IMR-90 (cell line): ENCODE measurements around the gene MYBPH. TPM values are rescaled to one million over a fixed set of nuclear protein-coding genes. Genes with fewer than 3 reads are reported as not detected.

ENCODE experiments used
- ATAC-seq: fragments of 200-7000 bp; cut with Tn5 transposase; 2 replicates; pipeline ENCODE4 v1.9.1; 2020; ENCODE audit warnings: low read depth, mild to moderate bottlenecking, moderate library complexity
- BruUV-seq: library from RNA; stranded (reverse); fragments of 400-500 nt; replicated peaks from 2 replicates; lab custom pipeline; 2021; lab: Mats Ljungman, UMichigan
- CTCF ChIA-PET: fragments of 300-600 bp; formaldehyde crosslinking; extraction: SDS; loops from one replicate; lab custom pipeline; 2021; ENCODE audit warnings: antibody characterized with exemption; lab: Yijun Ruan, JAX
- POLR2A ChIA-PET: fragments of 300-600 bp; sonication (Branson Sonifier 250); formaldehyde crosslinking; loops from one replicate; lab custom pipeline; 2022; ENCODE audit warnings: antibody characterized with exemption; ENCODE audit not compliant: unreplicated experiment; lab: Charles Lee
- DNase-seq: peaks from one replicate; pipeline ENCODE4 v3.0.0; 2013
- H2AFZ ChIP-seq: replicated peaks from 2 replicates; pipeline ENCODE3; 2013; ENCODE audit warnings: low read length, mild to moderate bottlenecking; ENCODE audit not compliant: poor library complexity
- H2AK5ac ChIP-seq: 2 replicates; pipeline ENCODE4 v1.6.1; 2013; ENCODE audit warnings: low read depth, low read length, inconsistent platforms
- H2AK9ac ChIP-seq: replicated peaks from 2 replicates; pipeline ENCODE3; 2013; ENCODE audit warnings: mild to moderate bottlenecking, low read depth, low read length, moderate library complexity; ENCODE audit not compliant: poor library complexity
- H2BK120ac ChIP-seq: 2 replicates; pipeline ENCODE4 v1.6.1; 2013; ENCODE audit warnings: low read depth, low read length, inconsistent platforms
- H2BK15ac ChIP-seq: 3 replicates; pipeline ENCODE4 v1.6.1; 2013; ENCODE audit warnings: low read depth, low read length, inconsistent platforms
- H2BK20ac ChIP-seq: 2 replicates; pipeline ENCODE4 v1.6.1; 2013; ENCODE audit warnings: low read depth, mild to moderate bottlenecking, inconsistent platforms, low read length, moderate library complexity
- H2BK5ac ChIP-seq: 2 replicates; pipeline ENCODE4 v1.6.1; 2013; ENCODE audit warnings: mild to moderate bottlenecking, low read depth, low read length, inconsistent platforms; ENCODE audit not compliant: poor library complexity, severe bottlenecking
- H3K14ac ChIP-seq: replicated peaks from 2 replicates; pipeline ENCODE4 v1.6.1; 2013; ENCODE audit warnings: low read depth, low read length, inconsistent platforms
- H3K18ac ChIP-seq: 2 replicates; pipeline ENCODE4 v1.6.1; 2013; ENCODE audit warnings: low read depth, low read length, control low read depth
- H3K23ac ChIP-seq: 2 replicates; pipeline ENCODE4 v1.6.1; 2013; ENCODE audit warnings: low read depth, low read length, inconsistent platforms
- H3K27ac ChIP-seq: 2 replicates; pipeline ENCODE4 v1.5.1; 2013; ENCODE audit warnings: mild to moderate bottlenecking, control low read depth, low read length; ENCODE audit not compliant: insufficient read depth
- H3K27me3 ChIP-seq: 2 replicates; pipeline ENCODE4 v1.6.1; 2013; ENCODE audit warnings: low read length; ENCODE audit not compliant: control insufficient read depth, insufficient read depth
- H3K36me3 ChIP-seq: 2 replicates; pipeline ENCODE4 v1.6.1; 2013; ENCODE audit warnings: low read length, mixed read lengths; ENCODE audit not compliant: control insufficient read depth, insufficient read depth
- H3K4ac ChIP-seq: 2 replicates; pipeline ENCODE4 v1.6.1; 2013; ENCODE audit warnings: low read depth, low read length, inconsistent platforms
- H3K4me1 ChIP-seq: 2 replicates; pipeline ENCODE4 v1.6.1; 2013; ENCODE audit warnings: low read length, mixed read lengths; ENCODE audit not compliant: control insufficient read depth, insufficient read depth
- H3K4me2 ChIP-seq: 2 replicates; pipeline ENCODE4 v1.6.1; 2013; ENCODE audit warnings: low read depth, mild to moderate bottlenecking, control low read depth, low read length, moderate library complexity
- H3K4me3 ChIP-seq: 2 replicates; pipeline ENCODE4 v1.5.1; 2013; ENCODE audit warnings: low read depth, mild to moderate bottlenecking, control low read depth, low read length, moderate library complexity; ENCODE audit not compliant: insufficient read depth
- H3K56ac ChIP-seq: 2 replicates; pipeline ENCODE4 v1.6.1; 2013; ENCODE audit warnings: low read length, inconsistent platforms; ENCODE audit not compliant: insufficient read depth; ENCODE audit errors: extremely low read depth
- H3K79me1 ChIP-seq, 2 experiments: 2 replicates each; pipeline ENCODE4 v1.6.1; 2013; ENCODE audit warnings: low read length in 2 of 2, inconsistent platforms in 1 of 2, low read depth in 1 of 2
- H3K9ac ChIP-seq: 2 replicates; pipeline ENCODE4 v1.6.1; 2013; ENCODE audit warnings: low read depth, low read length, control low read depth
- H3K9me1 ChIP-seq: 2 replicates; pipeline ENCODE4 v1.6.1; 2013; ENCODE audit warnings: low read length, inconsistent platforms; ENCODE audit not compliant: insufficient read depth
- H3K9me3 ChIP-seq: 2 replicates; pipeline ENCODE4 v1.6.1; 2013; ENCODE audit warnings: low read length; ENCODE audit not compliant: control insufficient read depth, insufficient read depth
- H4K20me1 ChIP-seq: 2 replicates; pipeline ENCODE4 v1.6.1; 2013; ENCODE audit warnings: low read length, inconsistent platforms; ENCODE audit not compliant: insufficient read depth
- H4K5ac ChIP-seq: 2 replicates; pipeline ENCODE4 v1.6.1; 2013; ENCODE audit warnings: mild to moderate bottlenecking, low read depth, low read length, control low read depth
- H4K8ac ChIP-seq, 2 experiments: 2 replicates each; pipeline ENCODE4 v1.6.1; 2013; ENCODE audit warnings: low read depth in 2 of 2, low read length in 2 of 2, control low read depth in 1 of 2, inconsistent platforms in 1 of 2
- H4K91ac ChIP-seq: 2 replicates; pipeline ENCODE4 v1.6.1; 2013; ENCODE audit warnings: low read depth, low read length, inconsistent platforms; ENCODE audit not compliant: insufficient read depth
- BHLHE40 ChIP-seq: fragments of 150-350 bp; IDR thresholded peaks from 2 replicates; pipeline ENCODE4 v1.6.1; 2016; ENCODE audit warnings: mild to moderate bottlenecking, low read depth, low read length
- CEBPB ChIP-seq: IDR thresholded peaks from 2 replicates; pipeline ENCODE4 v1.6.1; 2012; ENCODE audit warnings: low read depth, low read length, improper control_type of control experiment
- CHD1 ChIP-seq: IDR thresholded peaks from 2 replicates; pipeline ENCODE4 v1.6.1; 2012; ENCODE audit warnings: low read depth, low read length, improper control_type of control experiment
- FOS ChIP-seq: fragments of 150-350 bp; IDR thresholded peaks from 2 replicates; pipeline ENCODE4 v1.6.1; 2016; ENCODE audit warnings: low read depth, low read length
- MAFK ChIP-seq: IDR thresholded peaks from 2 replicates; pipeline ENCODE4 v1.6.1; 2012; ENCODE audit warnings: low read depth, low read length, improper control_type of control experiment
- MAZ ChIP-seq: IDR thresholded peaks from 2 replicates; pipeline ENCODE4 v1.6.1; 2012; ENCODE audit warnings: low read depth, mild to moderate bottlenecking, low read length, improper control_type of control experiment, moderate library complexity, borderline replicate concordance
- MXI1 ChIP-seq: IDR thresholded peaks from 2 replicates; pipeline ENCODE4 v1.6.1; 2012; ENCODE audit warnings: low read depth, mild to moderate bottlenecking, low read length, moderate library complexity, borderline replicate concordance
- NFE2L2 ChIP-seq: fragments of 150-350 bp; IDR thresholded peaks from 2 replicates; pipeline ENCODE4 v1.6.1; 2016; ENCODE audit warnings: low read depth, mild to moderate bottlenecking, low read length
- RAD21 ChIP-seq: IDR thresholded peaks from 2 replicates; pipeline ENCODE4 v1.6.1; 2012; ENCODE audit warnings: low read length, improper control_type of control experiment
- WGBS, 2 experiments: methylation state at CpG; one replicate each; pipeline versions ENCODE4 v1.1.5 to v1.1.7; 2013; ENCODE audit warnings: missing lambda C conversion rate in 2 of 2; ENCODE audit not compliant: insufficient read length in 1 of 2; ENCODE audit errors: extremely low coverage in 2 of 2; 5-methylcytosine and 5-hydroxymethylcytosine counted together
- dilution Hi-C: fragments of 300-500 bp; cut with HindIII; formaldehyde crosslinking; loops from one replicate; pipeline ENCODE4 v1.14.3; 2018; ENCODE audit warnings: low sequenced_read_pairs; ENCODE audit not compliant: unreplicated experiment
- in situ Hi-C: fragments of 300-500 bp; cut with MboI; formaldehyde crosslinking; loops from 3 replicates; pipeline ENCODE4 v1.14.3; 2019; ENCODE audit warnings: low sequenced_read_pairs, inconsistent platforms, mixed read lengths
- intact Hi-C: fragments of 100-400 bp; cut with micrococcal nuclease; formaldehyde crosslinking; loops from 2 replicates; pipeline ENCODE4 v1.10.0; 2022
- polyA plus RNA-seq, 3 experiments: library from polyadenylated mRNA; depleted of rRNA; stranded (reverse); fragments of >200 nt; gene quantifications; 2 replicates each; pipeline ENCODE4 v1.2.3, GENCODE V29; 2012; ENCODE audit warnings: low replicate concordance in 1 of 3
- total RNA-seq: library from RNA; depleted of rRNA; stranded (reverse); fragments of >200 nt; gene quantifications from 2 replicates; pipeline ENCODE4 v1.2.3, GENCODE V29; 2012
- TF ChIP-seq, protein P1 (sequence below): conservative IDR thresholded peaks from 2 replicates; pipeline ENCODE4 v1.5.1; 2012; ENCODE audit warnings: mild to moderate bottlenecking, low read depth, low read length, improper control_type of control experiment

The MYBPH gene
- total and polyA plus RNA-seq, 2 of the 4 experiments (the other 2 are of a cell fraction): not detected

DNA sequence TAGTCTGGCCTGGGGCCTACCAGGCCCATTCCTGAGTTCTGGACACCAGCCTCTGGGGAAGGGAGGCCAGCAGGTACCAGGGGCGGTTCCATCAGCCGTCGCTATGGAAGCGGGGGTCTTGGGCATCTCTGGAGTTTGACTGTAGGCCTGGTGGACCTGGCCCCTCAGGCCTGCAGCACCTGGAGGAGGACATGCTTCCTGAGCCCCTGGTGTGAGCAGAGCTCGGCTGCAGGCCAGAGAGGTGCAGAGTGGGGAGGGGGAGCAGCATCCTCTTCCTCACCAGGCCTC is 7.8 kb downstream of the MYBPH start:
- H3K9me1 ChIP-seq: no peaks in the 10 kb centered on the region

More for the DNA sequence above, 7.8 kb downstream of the MYBPH start:
- Histone ChIP-seq H2AK5ac (no peak overlapping the region), H3K9ac (no peak overlapping the region), H3K27me3 (peaks cover 16% of the 10 kb centered on the region), H3K4me2 (no peak overlapping the region), H4K91ac (no peak overlapping the region), H3K18ac (no peak overlapping the region), H2BK15ac (no peak overlapping the region), H3K79me1 (no peaks in the 10 kb centered on the region), H3K27ac (no peak overlapping the region), H3K4me1 (no peaks in the 10 kb centered on the region), H3K14ac (no peak overlapping the region), H2AFZ (peak overlapping the region; percentile 21), H4K20me1 (no peaks in the 10 kb centered on the region), H2BK120ac (no peak overlapping the region), H3K9me3 (no peaks in the 10 kb centered on the region), H2AK9ac (no peak overlapping the region), H4K5ac (no peak overlapping the region), H2BK5ac (no peak overlapping the region), H3K4me3 (no peak overlapping the region), H4K8ac (no peak overlapping the region), H2BK20ac (no peak overlapping the region), H3K23ac (no peak overlapping the region), H3K4ac (no peak overlapping the region), H3K36me3 (no peaks in the 10 kb centered on the region), H3K56ac (no peak overlapping the region)
- intact Hi-C loops (no loop called here), dilution Hi-C loops (no loop called here), in situ Hi-C loops (no loop called here)
- POLR2A ChIA-PET: no interaction called here
- no CpG with 5 or more reads among the region's 5 CpGs for WGBS, 2 experiments
- no TSS peak for BruUV-seq
- TF ChIP-seq MXI1: no peak
- TF ChIP-seq MAZ: no peak
- no peak for TF ChIP-seq FOS
- TF ChIP-seq RAD21: no peak
- no peak for TF ChIP-seq CHD1
- no peak for TF ChIP-seq NFE2L2
- no peak for TF ChIP-seq CEBPB
- no peak for TF ChIP-seq MAFK
- TF ChIP-seq BHLHE40: no peak
- TF ChIP-seq, protein P1, sequence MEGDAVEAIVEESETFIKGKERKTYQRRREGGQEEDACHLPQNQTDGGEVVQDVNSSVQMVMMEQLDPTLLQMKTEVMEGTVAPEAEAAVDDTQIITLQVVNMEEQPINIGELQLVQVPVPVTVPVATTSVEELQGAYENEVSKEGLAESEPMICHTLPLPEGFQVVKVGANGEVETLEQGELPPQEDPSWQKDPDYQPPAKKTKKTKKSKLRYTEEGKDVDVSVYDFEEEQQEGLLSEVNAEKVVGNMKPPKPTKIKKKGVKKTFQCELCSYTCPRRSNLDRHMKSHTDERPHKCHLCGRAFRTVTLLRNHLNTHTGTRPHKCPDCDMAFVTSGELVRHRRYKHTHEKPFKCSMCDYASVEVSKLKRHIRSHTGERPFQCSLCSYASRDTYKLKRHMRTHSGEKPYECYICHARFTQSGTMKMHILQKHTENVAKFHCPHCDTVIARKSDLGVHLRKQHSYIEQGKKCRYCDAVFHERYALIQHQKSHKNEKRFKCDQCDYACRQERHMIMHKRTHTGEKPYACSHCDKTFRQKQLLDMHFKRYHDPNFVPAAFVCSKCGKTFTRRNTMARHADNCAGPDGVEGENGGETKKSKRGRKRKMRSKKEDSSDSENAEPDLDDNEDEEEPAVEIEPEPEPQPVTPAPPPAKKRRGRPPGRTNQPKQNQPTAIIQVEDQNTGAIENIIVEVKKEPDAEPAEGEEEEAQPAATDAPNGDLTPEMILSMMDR: no peak
- DNase-seq: no peak
- no peak for ATAC-seq
- CTCF ChIA-PET: no interaction called here
